A673 (cell line): ENCODE measurements around the gene CLCF1. TPM values are rescaled to one million over a fixed set of nuclear protein-coding genes. Genes with fewer than 3 reads are reported as not detected.

Experiments
- BruUV-seq: library from RNA; stranded (reverse); fragments of 400-500 nt; replicated peaks from 2 replicates; lab custom pipeline; 2021; lab: Mats Ljungman, UMichigan
- CTCF ChIA-PET: fragments of 300-600 bp; sonication (Branson Sonifier 250); formaldehyde crosslinking; loops from one replicate; lab custom pipeline; 2022; ENCODE audit warnings: antibody characterized with exemption; lab: Charles Lee
- POLR2A ChIA-PET: fragments of 300-600 bp; sonication (Branson Sonifier 250); formaldehyde crosslinking; loops from one replicate; lab custom pipeline; 2022; ENCODE audit warnings: antibody characterized with exemption; ENCODE audit not compliant: low non-redundant PET; lab: Charles Lee
- DNase-seq: peaks from one replicate; pipeline ENCODE4 v3.0.0-alpha.2; 2015; ENCODE audit warnings: low spot score
- H3K27ac ChIP-seq: fragments of 200-600 bp; sonication (generic); 2 replicates; pipeline ENCODE4 v1.5.1; 2016; ENCODE audit warnings: mixed run types, low read depth, mild to moderate bottlenecking, mixed read lengths, antibody characterized with exemption, low read length; ENCODE audit not compliant: poor library complexity, severe bottlenecking
- H3K27me3 ChIP-seq: fragments of 200-600 bp; sonication (generic); replicated peaks from 2 replicates; pipeline ENCODE4 v1.6.1; 2017; ENCODE audit warnings: mixed run types, low read depth, mild to moderate bottlenecking, mixed read lengths, antibody characterized with exemption, low read length; ENCODE audit not compliant: insufficient read depth, poor library complexity
- H3K36me3 ChIP-seq: fragments of 200-600 bp; sonication (generic); 2 replicates; pipeline ENCODE4 v1.6.1; 2016; ENCODE audit warnings: mixed run types, mild to moderate bottlenecking, mixed read lengths, antibody characterized with exemption, low read length; ENCODE audit not compliant: insufficient read depth, poor library complexity, severe bottlenecking
- H3K4me1 ChIP-seq: fragments of 200-600 bp; sonication (generic); 2 replicates; pipeline ENCODE4 v1.6.1; 2017; ENCODE audit warnings: mixed run types, mild to moderate bottlenecking, mixed read lengths, antibody characterized with exemption, low read length; ENCODE audit not compliant: insufficient read depth, poor library complexity, severe bottlenecking
- H3K4me3 ChIP-seq: fragments of 200-600 bp; sonication (generic); 2 replicates; pipeline ENCODE4 v1.5.1; 2016; ENCODE audit warnings: low read depth, mixed run types, mild to moderate bottlenecking, mixed read lengths, low read length; ENCODE audit not compliant: poor library complexity, severe bottlenecking
- H3K9me3 ChIP-seq: fragments of 200-600 bp; sonication (generic); 2 replicates; pipeline ENCODE4 v1.6.1; 2016; ENCODE audit warnings: mixed run types, low read depth, mild to moderate bottlenecking, mixed read lengths, antibody characterized with exemption, low read length; ENCODE audit not compliant: poor library complexity, severe bottlenecking
- CTCF ChIP-seq: fragments of 300-800, 200-600 bp; sonication (generic); conservative IDR thresholded peaks from 2 replicates; pipeline ENCODE4 v1.5.1; 2017; ENCODE audit warnings: low read depth, mild to moderate bottlenecking, antibody characterized with exemption, low read length, moderate library complexity, mixed read lengths
- EZH2 ChIP-seq: fragments of 200-600 bp; sonication (generic); IDR thresholded peaks from 2 replicates; pipeline ENCODE4 v1.6.1; 2017; ENCODE audit warnings: borderline replicate concordance, low read depth, mild to moderate bottlenecking, mixed read lengths, antibody characterized with exemption, low read length; ENCODE audit not compliant: poor library complexity, severe bottlenecking
- intact Hi-C: fragments of 100-400 bp; cut with micrococcal nuclease; formaldehyde crosslinking; loops from one replicate; pipeline ENCODE4 v1.10.0; 2022; ENCODE audit not compliant: unreplicated experiment
- total RNA-seq: library from RNA; stranded (reverse); gene quantifications from 2 replicates; pipeline ENCODE4 v1.2.3, GENCODE V29; 2021

The CLCF1 gene
- total RNA-seq, 1 experiment from 2014 or later: 0.69 TPM

- H3K27ac ChIP-seq: no peak overlapping the region
- no TSS peak for BruUV-seq
- POLR2A ChIA-PET: interaction anchor here (0.6 kb wide), 2 partner anchors 13 to 353 kb away, joined by 8 read pairs; no protein-coding TSS in a partner anchor
- no peaks in the 10 kb centered on the region for H3K9me3 ChIP-seq
- no peaks in the 10 kb centered on the region for H3K27me3 ChIP-seq
- no peak overlapping the region for H3K4me3 ChIP-seq
- TF ChIP-seq EZH2: no peak
- TF ChIP-seq CTCF: no peak
- intact Hi-C loops: no loop called here
- CTCF ChIA-PET: no interaction called here
- H3K4me1 ChIP-seq: peaks cover 45% of the 10 kb centered on the region
- no peak for DNase-seq
- H3K36me3 ChIP-seq: no peaks in the 10 kb centered on the region
Measured at GRCh38 chr11:67369275-67369674, 4.1 kb downstream of the CLCF1 start.

- DNase-seq: no peak
- Histone ChIP-seq H3K4me3 (no peak overlapping the region), H3K36me3 (no peaks in the 10 kb centered on the region), H3K27ac (no peak overlapping the region), H3K4me1 (peaks cover 38% of the 10 kb centered on the region), H3K27me3 (no peaks in the 10 kb centered on the region), H3K9me3 (no peaks in the 10 kb centered on the region)
- ChIA-PET CTCF (interaction anchor here (1.2 kb wide), 1 partner anchor 33 kb away, joined by 8 read pairs; no protein-coding TSS in a partner anchor), POLR2A (no interaction called here)
- TF ChIP-seq EZH2: no peak
- no peak for TF ChIP-seq CTCF
- intact Hi-C loops: no loop called here
- no TSS peak for BruUV-seq
Measured at GRCh38 chr11:67368621-67369020, 4.8 kb downstream of the CLCF1 start.

- Histone ChIP-seq H3K27ac (no peak overlapping the region), H3K4me3 (no peak overlapping the region), H3K4me1 (peaks cover 35% of the 10 kb centered on the region), H3K9me3 (no peaks in the 10 kb centered on the region), H3K27me3 (no peaks in the 10 kb centered on the region), H3K36me3 (no peaks in the 10 kb centered on the region)
- CTCF ChIA-PET: interaction anchor here (1.2 kb wide), 1 partner anchor 33 kb away, joined by 8 read pairs; no protein-coding TSS in a partner anchor
- intact Hi-C loops: no loop called here
- POLR2A ChIA-PET: no interaction called here
- TF ChIP-seq EZH2 (no peak), CTCF (no peak)
- no TSS peak for BruUV-seq
- no peak for DNase-seq
Measured at GRCh38 chr11:67367761-67368227, 5.6 kb downstream of the CLCF1 start.
